Astrocyte of the spinal cord (primary cell): ENCODE results near the gene IFI27.

Experiments
- DNase-seq: peaks from one replicate; pipeline ENCODE4 v3.0.0; 2011; ENCODE audit warnings: low read depth, low spot score
- H3K4me3 ChIP-seq: 2 replicates; pipeline ENCODE4 v1.5.1; 2011; ENCODE audit warnings: low read depth, mild to moderate bottlenecking, low read length, moderate library complexity
- CTCF ChIP-seq: IDR thresholded peaks from 2 replicates; pipeline ENCODE4 v1.5.1; 2012; ENCODE audit warnings: low read depth, mild to moderate bottlenecking, low read length, inconsistent platforms
- in situ Hi-C: cut with HindIII; loops from 2 replicates; pipeline ENCODE4 v1.10.0; 2017; ENCODE audit warnings: low sequenced_read_pairs

IFI27 gene

GRCh38 chr14:94112513-94113063 lies 2.1 kb downstream of the IFI27 start:
- no peak for DNase-seq
- H3K4me3 ChIP-seq: no peak overlapping the region
- in situ Hi-C loops: no loop called here
- TF ChIP-seq CTCF: no peak

- in situ Hi-C loops: no loop called here
- TF ChIP-seq CTCF: no peak
- DNase-seq: no peak
- H3K4me3 ChIP-seq: no peak overlapping the region
Measured at GRCh38 chr14:94113073-94113472, 2.5 kb downstream of the IFI27 start.

- TF ChIP-seq CTCF: no peak
- no peak overlapping the region for H3K4me3 ChIP-seq
- DNase-seq: peak; percentile 42
- in situ Hi-C loops: no loop called here
Measured at GRCh38 chr14:94113490-94113889, 3.0 kb downstream of the IFI27 start.

- no peak for TF ChIP-seq CTCF
- in situ Hi-C loops: no loop called here
- DNase-seq: peak; percentile 29
- no peak overlapping the region for H3K4me3 ChIP-seq
Measured at GRCh38 chr14:94113908-94114588, 3.5 kb downstream of the IFI27 start.

GRCh38 chr14:94114589-94115057 lies 4.1 kb downstream of the IFI27 start:
- DNase-seq: no peak
- H3K4me3 ChIP-seq: no peak overlapping the region
- TF ChIP-seq CTCF: no peak
- in situ Hi-C loops: no loop called here

- no peak overlapping the region for H3K4me3 ChIP-seq
- no peak for TF ChIP-seq CTCF
- in situ Hi-C loops: no loop called here
- DNase-seq: no peak
Measured at GRCh38 chr14:94115058-94115591, 4.6 kb downstream of the IFI27 start.
